ENCODE results near the gene SRPK2.
"Not testable (repeated sequence)": the region's sequence is repeated elsewhere in the genome, so short reads cannot be mapped to it uniquely, and the experiment has no call there.

DNA sequence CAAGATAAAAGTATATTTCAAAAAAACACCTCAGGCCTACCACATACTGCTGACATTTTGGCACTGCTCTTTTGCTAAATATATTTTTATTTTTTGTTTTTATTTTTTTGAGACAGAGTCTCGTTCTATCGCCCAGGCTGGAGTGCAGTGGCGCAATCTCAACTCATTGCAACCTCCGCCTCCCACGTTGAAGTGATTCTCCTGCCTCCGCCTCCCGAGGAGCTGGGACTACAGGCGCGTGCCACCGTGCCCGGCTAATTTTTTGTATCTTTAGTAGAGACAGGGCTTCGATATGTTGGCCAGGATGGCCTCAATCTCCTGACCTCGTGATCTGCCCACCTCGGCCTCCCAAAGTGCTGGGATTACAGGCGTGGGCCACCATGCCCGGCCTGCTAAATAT lies 193.8 kb downstream of the SRPK2 start:
- TF ChIP-seq, protein P1, sequence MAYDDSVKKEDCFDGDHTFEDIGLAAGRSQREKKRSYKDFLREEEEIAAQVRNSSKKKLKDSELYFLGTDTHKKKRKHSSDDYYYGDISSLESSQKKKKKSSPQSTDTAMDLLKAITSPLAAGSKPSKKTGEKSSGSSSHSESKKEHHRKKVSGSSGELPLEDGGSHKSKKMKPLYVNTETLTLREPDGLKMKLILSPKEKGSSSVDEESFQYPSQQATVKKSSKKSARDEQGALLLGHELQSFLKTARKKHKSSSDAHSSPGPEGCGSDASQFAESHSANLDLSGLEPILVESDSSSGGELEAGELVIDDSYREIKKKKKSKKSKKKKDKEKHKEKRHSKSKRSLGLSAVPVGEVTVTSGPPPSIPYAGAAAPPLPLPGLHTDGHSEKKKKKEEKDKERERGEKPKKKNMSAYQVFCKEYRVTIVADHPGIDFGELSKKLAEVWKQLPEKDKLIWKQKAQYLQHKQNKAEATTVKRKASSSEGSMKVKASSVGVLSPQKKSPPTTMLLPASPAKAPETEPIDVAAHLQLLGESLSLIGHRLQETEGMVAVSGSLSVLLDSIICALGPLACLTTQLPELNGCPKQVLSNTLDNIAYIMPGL (CRISPR knock-in tag; IDR thresholded peaks at IDR 0.05; ENCODE audit: borderline replicate concordance in 1 of 2, low read depth in 1 of 2), result not testable (repeated sequence)
- TF ChIP-seq POLR2AphosphoS2 (IDR thresholded peaks at IDR 0.05; ENCODE audit: low read depth, low read length); ZNF562 (CRISPR knock-in tag; IDR thresholded peaks at IDR 0.05; ENCODE audit: borderline replicate concordance); ZNF138 (CRISPR knock-in tag; IDR thresholded peaks at IDR 0.05; ENCODE audit: low read depth); ZNF142 (CRISPR knock-in tag; IDR thresholded peaks at IDR 0.05): not testable (repeated sequence)

Measured in HepG2 (cell line).